GM13977 (cell line): Measurements from ENCODE around the gene NT5C.

ENCODE experiments used
- DNase-seq: peaks from one replicate; pipeline ENCODE4 v3.0.0; 2012; ENCODE audit warnings: low spot score
- CTCF ChIP-seq: IDR thresholded peaks from 2 replicates; pipeline ENCODE4 v1.5.1; 2012; ENCODE audit warnings: mild to moderate bottlenecking, control low read depth; ENCODE audit not compliant: insufficient read depth; ENCODE audit errors: extremely low read depth, missing control alignments
- in situ Hi-C: fragments of 300-500 bp; cut with MboI; formaldehyde crosslinking; loops from one replicate; pipeline ENCODE4 v1.12.0; 2022; ENCODE audit warnings: low sequenced_read_pairs, low pct_unique_long_range_greater_than_20kb, mixed read lengths, inconsistent platforms; ENCODE audit not compliant: unreplicated experiment

Gene NT5C

GRCh38 chr17:75087182-75087557 lies 44.4 kb downstream of the NT5C start:
- in situ Hi-C loops: no loop called here

GRCh38 chr17:75086496-75087181 lies 44.9 kb downstream of the NT5C start:
- no peak for TF ChIP-seq CTCF
- DNase-seq: no peak
- in situ Hi-C loops: no loop called here

More at GRCh38 chr17:75087182-75087557, 44.4 kb downstream of the NT5C start:
- DNase-seq: no peak
- no peak for TF ChIP-seq CTCF

- in situ Hi-C loops: no loop called here
- no peak for TF ChIP-seq CTCF
- no peak for DNase-seq
These were observed 47.4 kb downstream of the NT5C start for GRCh38 chr17:75084039-75084660.

GRCh38 chr17:75082683-75083082 lies 48.9 kb downstream of the NT5C start:
- DNase-seq: no peak
- in situ Hi-C loops: no loop called here
- TF ChIP-seq CTCF: no peak

GRCh38 chr17:75081611-75082540 lies 49.7 kb downstream of the NT5C start:
- no peak for DNase-seq
- in situ Hi-C loops: no loop called here
- TF ChIP-seq CTCF: no peak
